ES-I3 (cell line): ENCODE data around the gene HOXD12.

Source experiments
- H3K36me3 ChIP-seq: 2 replicates; pipeline ENCODE4 v1.6.1; 2013; ENCODE audit warnings: mild to moderate bottlenecking, low read length, control low read depth, moderate library complexity; ENCODE audit not compliant: insufficient read depth
- H3K4me1 ChIP-seq: 2 replicates; pipeline ENCODE4 v1.6.1; 2013; ENCODE audit warnings: mild to moderate bottlenecking, control low read depth, low read length; ENCODE audit not compliant: insufficient read depth
- H3K9ac ChIP-seq: 2 replicates; pipeline ENCODE4 v1.6.1; 2013; ENCODE audit warnings: low read depth, mild to moderate bottlenecking, low read length, moderate library complexity
- H3K9me3 ChIP-seq: 2 replicates; pipeline ENCODE4 v1.6.1; 2013; ENCODE audit warnings: mild to moderate bottlenecking, low read length, moderate library complexity; ENCODE audit not compliant: control insufficient read depth, insufficient read depth

The HOXD12 gene

GRCh38 chr2:176093898-176094249 is 5.7 kb upstream of the HOXD12 start:
- H3K36me3 ChIP-seq, result no peaks in the 10 kb centered on the region
- 0 out of 2 replicates have a peak, but pooled peaks cover 4% of the 10 kb centered on the region for H3K9me3 ChIP-seq
- H3K4me1 ChIP-seq, result peaks cover 9% of the 10 kb centered on the region
- H3K9ac ChIP-seq, result no peak overlapping the region

GRCh38 chr2:176094349-176094748 is 5.2 kb upstream of the HOXD12 start:
- H3K9me3 ChIP-seq, result 0 out of 2 replicates have a peak, but pooled peaks cover 4% of the 10 kb centered on the region
- no peaks in the 10 kb centered on the region for H3K36me3 ChIP-seq
- peaks cover 9% of the 10 kb centered on the region for H3K4me1 ChIP-seq
- H3K9ac ChIP-seq, result no peak overlapping the region

GRCh38 chr2:176095421-176095820 is 4.2 kb upstream of the HOXD12 start:
- Histone ChIP-seq H3K9ac (no peak overlapping the region), H3K9me3 (0 out of 2 replicates have a peak, but pooled peaks cover 4% of the 10 kb centered on the region), H3K36me3 (no peaks in the 10 kb centered on the region), H3K4me1 (peaks cover 9% of the 10 kb centered on the region)

- H3K9ac ChIP-seq, result peak overlapping the region; percentile 39; the same call in 1 of the 2 replicates
- H3K9me3 ChIP-seq, result 0 out of 2 replicates have a peak, but pooled peaks cover 4% of the 10 kb centered on the region
Observed at GRCh38 chr2:176096243-176096985, 3.2 kb upstream of the HOXD12 start.

GRCh38 chr2:176096986-176097819 is 2.4 kb upstream of the HOXD12 start:
- Histone ChIP-seq H3K9me3 (0 out of 2 replicates have a peak, but pooled peaks cover 4% of the 10 kb centered on the region), H3K36me3 (no peaks in the 10 kb centered on the region), H3K9ac (peak overlapping the region; percentile 39; the same call in 1 of the 2 replicates), H3K4me1 (peaks cover 9% of the 10 kb centered on the region)

More at GRCh38 chr2:176096243-176096985, 3.2 kb upstream of the HOXD12 start:
- Histone ChIP-seq H3K4me1 (peaks cover 9% of the 10 kb centered on the region), H3K36me3 (no peaks in the 10 kb centered on the region)

GRCh38 chr2:176097820-176098365 is 1.7 kb upstream of the HOXD12 start:
- no peaks in the 10 kb centered on the region for H3K36me3 ChIP-seq
- H3K9ac ChIP-seq, result peak overlapping the region; percentile 39; the same call in 1 of the 2 replicates
- peaks cover 9% of the 10 kb centered on the region for H3K4me1 ChIP-seq
- H3K9me3 ChIP-seq, result 0 out of 2 replicates have a peak, but pooled peaks cover 4% of the 10 kb centered on the region

- H3K4me1 ChIP-seq, result peaks cover 9% of the 10 kb centered on the region
- 0 out of 2 replicates have a peak, but pooled peaks cover under 1% of the 10 kb centered on the region for H3K9me3 ChIP-seq
- no peaks in the 10 kb centered on the region for H3K36me3 ChIP-seq
- H3K9ac ChIP-seq, result peak overlapping the region; percentile 23; the same call in 1 of the 2 replicates
Observed at GRCh38 chr2:176098366-176099158, 1.0 kb upstream of the HOXD12 start.

GRCh38 chr2:176099159-176099727 is 352 bp upstream of the HOXD12 start:
- H3K9ac ChIP-seq, result no peak overlapping the region
- no peaks in the 10 kb centered on the region for H3K9me3 ChIP-seq
- H3K36me3 ChIP-seq, result no peaks in the 10 kb centered on the region
- peaks cover 9% of the 10 kb centered on the region for H3K4me1 ChIP-seq

GRCh38 chr2:176100547-176101140 is 1.0 kb downstream of the HOXD12 start:
- no peaks in the 10 kb centered on the region for H3K36me3 ChIP-seq
- no peak overlapping the region for H3K9ac ChIP-seq
- peaks cover 9% of the 10 kb centered on the region for H3K4me1 ChIP-seq
- no peaks in the 10 kb centered on the region for H3K9me3 ChIP-seq

- Histone ChIP-seq H3K4me1 (peaks cover 9% of the 10 kb centered on the region), H3K9me3 (no peaks in the 10 kb centered on the region), H3K9ac (no peak overlapping the region), H3K36me3 (no peaks in the 10 kb centered on the region)
Observed at GRCh38 chr2:176101216-176101830, 1.7 kb downstream of the HOXD12 start.

GRCh38 chr2:176101842-176102241 is 2.2 kb downstream of the HOXD12 start:
- H3K36me3 ChIP-seq, result no peaks in the 10 kb centered on the region
- no peak overlapping the region for H3K9ac ChIP-seq
- H3K4me1 ChIP-seq, result peaks cover 7% of the 10 kb centered on the region; the same call in 1 of the 2 replicates
- no peaks in the 10 kb centered on the region for H3K9me3 ChIP-seq

- H3K4me1 ChIP-seq, result peaks cover 7% of the 10 kb centered on the region; the same call in 1 of the 2 replicates
- no peak overlapping the region for H3K9ac ChIP-seq
- no peaks in the 10 kb centered on the region for H3K9me3 ChIP-seq
- H3K36me3 ChIP-seq, result no peaks in the 10 kb centered on the region
Observed at GRCh38 chr2:176102309-176102866, 2.8 kb downstream of the HOXD12 start.
